K562 (cell line): ENCODE measurements around the gene SPTBN4. TPM values are rescaled to one million over a fixed set of nuclear protein-coding genes. Genes with fewer than 3 reads are reported as not detected.

Experiments
- ATAC-seq: fragments of 200-7000 bp; cut with Tn5 transposase; 3 replicates; pipeline ENCODE4 v1.9.1; 2020; ENCODE audit warnings: moderate library complexity
- BruUV-seq: library from RNA; stranded (reverse); fragments of 400-500 nt; replicated peaks from 2 replicates; lab custom pipeline; 2021; lab: Mats Ljungman, UMichigan
- CTCF ChIA-PET: fragments of 300-600 bp; formaldehyde crosslinking; extraction: SDS; loops from one replicate; lab custom pipeline; 2021; ENCODE audit warnings: low intra/inter-chr PET ratio; lab: Yijun Ruan, JAX
- POLR2A ChIA-PET: fragments of 300-600, 350-650 bp; sonication (Branson Sonifier 250); formaldehyde crosslinking; extraction: SDS; loops from one replicate; lab custom pipeline; 2021; ENCODE audit warnings: antibody characterized with exemption, inconsistent platforms; lab: Yijun Ruan, JAX
- DNase-seq, 4 experiments: peaks; one replicate each; pipeline versions ENCODE4 v3.0.0 to v3.0.0-alpha.2; 2011 to 2018; ENCODE audit warnings: low spot score in 3 of 4, mixed read lengths in 3 of 4; ENCODE audit errors: extremely low read depth in 1 of 4
- FAIRE-seq: peaks from 2 replicates; lab custom pipeline; 2011; peaks lifted over from hg19 to GRCh38; lab: Jason Lieb, UNC
- H2AFZ ChIP-seq: 2 replicates; pipeline ENCODE4 v1.6.0; 2011; ENCODE audit warnings: low read depth, low read length, control low read depth, inconsistent platforms
- H3K27ac ChIP-seq: fragments of 200-600 bp; 3 replicates; pipeline ENCODE4 v1.8.0; 2011; ENCODE audit warnings: low read depth, mild to moderate bottlenecking, control low read depth, inconsistent platforms, low read length, moderate library complexity, mixed read lengths; ENCODE audit errors: extremely low read depth
- H3K27me3 ChIP-seq, 2 experiments: fragments of 300-600 bp in 1 of 2; 2 replicates in 1 of 2; 3 replicates in 1 of 2; pipeline versions ENCODE4 v1.6.0 to v1.8.0; 2011; ENCODE audit warnings: inconsistent platforms in 2 of 2, low read length in 2 of 2, mild to moderate bottlenecking in 1 of 2, mixed read lengths in 1 of 2, moderate library complexity in 1 of 2; ENCODE audit not compliant: control insufficient read depth in 2 of 2, insufficient read depth in 2 of 2
- H3K36me3 ChIP-seq: fragments of 300-600 bp; 3 replicates; pipeline ENCODE4 v1.8.0; 2011; ENCODE audit warnings: mild to moderate bottlenecking, low read length, inconsistent platforms; ENCODE audit not compliant: control insufficient read depth, insufficient read depth
- H3K4me1 ChIP-seq, 2 experiments: fragments of 200-600 bp in 1 of 2; replicated peaks in 1 of 2; 2 replicates in 1 of 2; 3 replicates in 1 of 2; pipeline versions ENCODE4 v1.5.1 to v1.8.0; 2011; ENCODE audit warnings: inconsistent platforms in 2 of 2, low read length in 2 of 2, mild to moderate bottlenecking in 1 of 2, mixed read lengths in 1 of 2, moderate library complexity in 1 of 2; ENCODE audit not compliant: control insufficient read depth in 2 of 2, insufficient read depth in 2 of 2
- H3K4me2 ChIP-seq: 2 replicates; pipeline ENCODE4 v1.6.1; 2011; ENCODE audit warnings: low read length, control low read depth, inconsistent platforms, mixed read lengths; ENCODE audit not compliant: insufficient read depth
- H3K4me3 ChIP-seq: fragments of 200-600 bp; sonication (generic), shearing (Covaris generic); 2 replicates; pipeline ENCODE4 v1.5.1; 2016; ENCODE audit warnings: control low read depth, inconsistent platforms
- H3K79me2 ChIP-seq: fragments of 200-600 bp; 3 replicates; pipeline ENCODE4 v1.8.0; 2011; ENCODE audit warnings: low read length, inconsistent platforms; ENCODE audit not compliant: control insufficient read depth, insufficient read depth
- H3K9ac ChIP-seq, 2 experiments: 2 replicates each; pipeline versions ENCODE4 v1.6.0 to v1.6.1; 2011; ENCODE audit warnings: low read depth in 2 of 2, low read length in 2 of 2, control low read depth in 1 of 2, inconsistent platforms in 1 of 2, mild to moderate bottlenecking in 1 of 2, mixed read lengths in 1 of 2; ENCODE audit not compliant: insufficient read depth in 1 of 2
- H3K9me1 ChIP-seq: one replicate; pipeline ENCODE4 v1.6.0; 2011; ENCODE audit warnings: inconsistent platforms, mild to moderate bottlenecking, low read length, moderate library complexity; ENCODE audit not compliant: control insufficient read depth, insufficient read depth
- H3K9me3 ChIP-seq: replicated peaks from 2 replicates; pipeline ENCODE4 v1.5.1; 2011; ENCODE audit warnings: low read depth, low read length, inconsistent platforms; ENCODE audit not compliant: control insufficient read depth, insufficient read depth
- H4K20me1 ChIP-seq: replicated peaks from 2 replicates; pipeline ENCODE4 v1.6.1; 2011; ENCODE audit warnings: low read length, inconsistent platforms, mixed read lengths; ENCODE audit not compliant: control insufficient read depth, insufficient read depth
- JUNB ChIP-seq: fragments of 450-650 bp; formaldehyde crosslinking; conservative IDR thresholded peaks from 2 replicates; pipeline ENCODE4 v1.4.0; 2020; ENCODE audit warnings: mild to moderate bottlenecking
- MTA3 ChIP-seq: fragments of 450-650 bp; formaldehyde crosslinking; IDR thresholded peaks from 2 replicates; pipeline ENCODE4 v1.6.1; 2017; ENCODE audit warnings: mild to moderate bottlenecking, borderline replicate concordance
- NR2C2 ChIP-seq, 2 experiments: fragments of 200-800 bp in 1 of 2; sonication (Bioruptor generic) in 1 of 2; sonication (generic) in 1 of 2; formaldehyde crosslinking in 1 of 2; IDR thresholded peaks; 2 replicates each; pipeline versions ENCODE4 v1.6.1 to v1.8.0; 2016 to 2022; ENCODE audit warnings: mild to moderate bottlenecking in 1 of 2, missing compliant biosample characterization in 1 of 2, missing genetic modification characterization in 1 of 2, missing genetic modification reagents in 1 of 2
- NR4A1 ChIP-seq, 2 experiments: fragments of 250-450 bp in 1 of 2; fragments of 450-650 bp in 1 of 2; sonication (Bioruptor Pico) in 1 of 2; IDR thresholded peaks; 2 replicates each; pipeline versions ENCODE4 v1.4.0 to v1.6.1; 2016 to 2020; ENCODE audit warnings: mild to moderate bottlenecking in 2 of 2, missing compliant biosample characterization in 1 of 2, missing genetic modification characterization in 1 of 2, moderate library complexity in 1 of 2
- SMAD2 ChIP-seq: fragments of 150-350 bp; IDR thresholded peaks from 2 replicates; pipeline ENCODE4 v1.6.1; 2014; ENCODE audit warnings: low read depth, mild to moderate bottlenecking, low read length
- SMARCC2 ChIP-seq: fragments of 450-650 bp; IDR thresholded peaks from 2 replicates; pipeline ENCODE4 v1.6.1; 2017; ENCODE audit warnings: antibody characterized with exemption, moderate library complexity, mild to moderate bottlenecking, low read depth
- SP1 ChIP-seq: sonication (generic); formaldehyde crosslinking; IDR thresholded peaks from 2 replicates; pipeline ENCODE4 v1.8.1; 2022; ENCODE audit warnings: mild to moderate bottlenecking, missing genetic modification reagents
- ZNF449 ChIP-seq: fragments of 250-450 bp; sonication (Bioruptor Pico); IDR thresholded peaks from 2 replicates; pipeline ENCODE4 v1.8.0; 2022; ENCODE audit warnings: moderate library complexity, mild to moderate bottlenecking, inconsistent platforms
- ZNF639 ChIP-seq, 2 experiments: fragments of 200-800 bp in 1 of 2; sonication (Bioruptor generic) in 1 of 2; sonication (generic) in 1 of 2; formaldehyde crosslinking in 1 of 2; IDR thresholded peaks in 1 of 2; conservative IDR thresholded peaks in 1 of 2; 2 replicates each; pipeline versions ENCODE4 v1.5.0 to v1.6.1; 2016 to 2020; ENCODE audit warnings: missing compliant biosample characterization in 1 of 2, missing genetic modification characterization in 1 of 2, missing genetic modification reagents in 1 of 2
- WGBS: fragments of 100-300 bp; shearing (Covaris generic); methylation state at CpG from one replicate; pipeline ENCODE4 v1.1.6; 2016; ENCODE audit warnings: low coverage, mixed read lengths; ENCODE audit not compliant: insufficient coverage; ENCODE audit errors: missing lambda C conversion rate; 5-methylcytosine and 5-hydroxymethylcytosine counted together
- in situ Hi-C: fragments of 300-500 bp; cut with MboI; formaldehyde crosslinking; loops from 4 replicates; pipeline ENCODE4 v1.15.0; 2018; ENCODE audit warnings: inconsistent platforms, mixed read lengths
- intact Hi-C: fragments of 100-400 bp; cut with micrococcal nuclease; formaldehyde crosslinking; loops from 2 replicates; pipeline ENCODE4 v1.14.2; 2022
- polyA plus RNA-seq, 8 experiments: library from polyadenylated mRNA; depleted of rRNA in 4 of 8; stranded (reverse) in 5 of 8; unstranded in 3 of 8; fragments of >200 nt; fragmentation: Nextera tagmentation in 2 of 8; fragmentation: Illumina TruSeq in 1 of 8; extraction: Ambion mirVana in 2 of 8; extraction: Trizol in 1 of 8; gene quantifications; 2 replicates each; pipeline versions ENCODE4 v1.2.1 to v1.2.3, GENCODE V29; 2011 to 2014; ENCODE audit warnings: inconsistent platforms in 1 of 8, missing spikeins in 1 of 8
- total RNA-seq, 7 experiments: library from RNA; depleted of rRNA in 6 of 7; stranded (reverse); fragments of >200 nt in 6 of 7; fragmentation: Illumina TruSeq in 2 of 7; extraction: Trizol in 2 of 7; gene quantifications; 2 replicates each; pipeline versions ENCODE4 v1.2.1 to v1.2.3, GENCODE V29; 2011 to 2021; ENCODE audit warnings: low replicate concordance in 1 of 7
- TF ChIP-seq, protein P1 (sequence below): fragments of 450-650 bp; formaldehyde crosslinking; IDR thresholded peaks from 2 replicates; pipeline ENCODE4 v1.4.0; 2022; ENCODE audit warnings: missing genetic modification characterization
- TF ChIP-seq, protein P2 (sequence below): fragments of 150-350 bp; IDR thresholded peaks from 2 replicates; pipeline ENCODE4 v1.6.1; 2014; ENCODE audit warnings: low read depth, mild to moderate bottlenecking, low read length, borderline replicate concordance

SPTBN4 gene
- total and polyA plus RNA-seq, 9 of the 15 experiments (the other 6 are each of a cell fraction or from before 2014, with no cell fraction given) = 0.01 to 1.5 (median 0.86) TPM

- in situ Hi-C loops = no loop called here
- no peak overlapping the region for H3K27ac ChIP-seq
- TF ChIP-seq MTA3 = no peak
- TF ChIP-seq, protein P1, sequence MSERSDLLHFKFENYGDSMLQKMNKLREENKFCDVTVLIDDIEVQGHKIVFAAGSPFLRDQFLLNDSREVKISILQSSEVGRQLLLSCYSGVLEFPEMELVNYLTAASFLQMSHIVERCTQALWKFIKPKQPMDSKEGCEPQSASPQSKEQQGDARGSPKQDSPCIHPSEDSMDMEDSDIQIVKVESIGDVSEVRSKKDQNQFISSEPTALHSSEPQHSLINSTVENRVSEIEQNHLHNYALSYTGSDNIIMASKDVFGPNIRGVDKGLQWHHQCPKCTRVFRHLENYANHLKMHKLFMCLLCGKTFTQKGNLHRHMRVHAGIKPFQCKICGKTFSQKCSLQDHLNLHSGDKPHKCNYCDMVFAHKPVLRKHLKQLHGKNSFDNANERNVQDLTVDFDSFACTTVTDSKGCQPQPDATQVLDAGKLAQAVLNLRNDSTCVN = peak; percentile 37; the same call in 1 of the 2 replicates
- TF ChIP-seq ZNF449 (CRISPR knock-in tag) = no peak
- peak; percentile 2; the same call in 1 of the 2 replicates for TF ChIP-seq SP1 (CRISPR knock-in tag)
- no peak for TF ChIP-seq NR4A1 (CRISPR knock-in tag; IDR thresholded peaks at IDR 0.05)
- no peak for TF ChIP-seq NR4A1 (tag; IDR thresholded peaks at IDR 0.05)
- no peak for TF ChIP-seq JUNB
- TF ChIP-seq SMARCC2 = no peak
- no peak for TF ChIP-seq ZNF639 (CRISPR knock-in tag; conservative IDR thresholded peaks at IDR 0.05 in 1 of 2, IDR thresholded peaks at IDR 0.05 in 1 of 2)
- TF ChIP-seq NR2C2 (CRISPR knock-in tag; IDR thresholded peaks at IDR 0.05) = no peak
- TF ChIP-seq NR2C2 (tag; IDR thresholded peaks at IDR 0.05) = no peak
- no peak for TF ChIP-seq SMAD2
- TF ChIP-seq, protein P2, sequence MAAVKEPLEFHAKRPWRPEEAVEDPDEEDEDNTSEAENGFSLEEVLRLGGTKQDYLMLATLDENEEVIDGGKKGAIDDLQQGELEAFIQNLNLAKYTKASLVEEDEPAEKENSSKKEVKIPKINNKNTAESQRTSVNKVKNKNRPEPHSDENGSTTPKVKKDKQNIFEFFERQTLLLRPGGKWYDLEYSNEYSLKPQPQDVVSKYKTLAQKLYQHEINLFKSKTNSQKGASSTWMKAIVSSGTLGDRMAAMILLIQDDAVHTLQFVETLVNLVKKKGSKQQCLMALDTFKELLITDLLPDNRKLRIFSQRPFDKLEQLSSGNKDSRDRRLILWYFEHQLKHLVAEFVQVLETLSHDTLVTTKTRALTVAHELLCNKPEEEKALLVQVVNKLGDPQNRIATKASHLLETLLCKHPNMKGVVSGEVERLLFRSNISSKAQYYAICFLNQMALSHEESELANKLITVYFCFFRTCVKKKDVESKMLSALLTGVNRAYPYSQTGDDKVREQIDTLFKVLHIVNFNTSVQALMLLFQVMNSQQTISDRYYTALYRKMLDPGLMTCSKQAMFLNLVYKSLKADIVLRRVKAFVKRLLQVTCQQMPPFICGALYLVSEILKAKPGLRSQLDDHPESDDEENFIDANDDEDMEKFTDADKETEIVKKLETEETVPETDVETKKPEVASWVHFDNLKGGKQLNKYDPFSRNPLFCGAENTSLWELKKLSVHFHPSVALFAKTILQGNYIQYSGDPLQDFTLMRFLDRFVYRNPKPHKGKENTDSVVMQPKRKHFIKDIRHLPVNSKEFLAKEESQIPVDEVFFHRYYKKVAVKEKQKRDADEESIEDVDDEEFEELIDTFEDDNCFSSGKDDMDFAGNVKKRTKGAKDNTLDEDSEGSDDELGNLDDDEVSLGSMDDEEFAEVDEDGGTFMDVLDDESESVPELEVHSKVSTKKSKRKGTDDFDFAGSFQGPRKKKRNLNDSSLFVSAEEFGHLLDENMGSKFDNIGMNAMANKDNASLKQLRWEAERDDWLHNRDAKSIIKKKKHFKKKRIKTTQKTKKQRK = no peak
These were observed 143.7 kb downstream of the SPTBN4 start for GRCh38 chr19:40610396-40611064.

More at GRCh38 chr19:40610396-40611064, 143.7 kb downstream of the SPTBN4 start:
- FAIRE-seq (peak; percentile 15), DNase-seq (no peak), ATAC-seq (no peak)
- no peaks in the 10 kb centered on the region for H3K9me3 ChIP-seq
- H3K4me2 ChIP-seq = peak overlapping the region; percentile 71
- no peaks in the 10 kb centered on the region for H3K9me1 ChIP-seq
- H3K4me3 ChIP-seq = no peak overlapping the region; the same call in 1 of the 2 replicates
- POLR2A ChIA-PET = interaction anchor here (0.5 to 1.2 kb wide), 5 partner anchors 13 to 457 kb away, joined by 3 to 5 read pairs (median 3); no protein-coding TSS in a partner anchor
- CTCF ChIA-PET = interaction anchor here (0.6 kb wide), 1 partner anchor 21 kb away, joined by 4 read pairs; no protein-coding TSS in a partner anchor
- peaks cover 38 to 87% of the 10 kb centered on the region in 2 experiments for H3K4me1 ChIP-seq
- no peaks in the 10 kb centered on the region for H3K27me3 ChIP-seq
- WGBS = 46% methylated on average over 26 of the region's 29 CpGs
- H3K79me2 ChIP-seq = peaks cover 4% of the 10 kb centered on the region; the same call in 2 of the 3 replicates
- BruUV-seq = no TSS peak
- intact Hi-C loops = no loop called here
- H3K9ac ChIP-seq = peak overlapping the region; percentile 6 to 88; a peak in 3 of 4 replicates
- peaks cover 8% of the 10 kb centered on the region; the same call in 2 of the 3 replicates for H3K36me3 ChIP-seq
- H2AFZ ChIP-seq = no peak overlapping the region
- H4K20me1 ChIP-seq = 0 out of 2 replicates have a peak, but pooled peaks cover 4% of the 10 kb centered on the region
